ENCODE measurements around the gene HNRNPA2B1. TPM values are rescaled to one million over a fixed set of nuclear protein-coding genes. Genes with fewer than 3 reads are reported as not detected.
A peak's percentile ranks its signal among the peaks of the same experiment; 100 is the strongest.

Gene HNRNPA2B1
- 151 and 216 TPM in 2 replicates for total RNA-seq (2014; rRNA removed; shearing (Covaris generic); ENCODE audit: low replicate concordance)

- no peaks in the 10 kb centered on the region for H3K9me3 ChIP-seq
- H3K4me3 ChIP-seq: peak within 1 kb of the TSS; percentile 99
- peak; percentile 96 for DNase-seq
- no peaks in the 10 kb centered on the region for H3K27me3 ChIP-seq
- H3K36me3 ChIP-seq: peaks cover 80% of the 10 kb centered on the region
Observed at GRCh38 chr7:26200444-26201246, at the start of gene HNRNPA2B1. Gene HNRNPA2B1, minus strand, starts transcription at chr7:26200746. Its CDS starts 169 bp downstream, at chr7:26200577.

- H3K36me3 ChIP-seq: no peaks in the 10 kb centered on the region
- no peak for DNase-seq
- H3K9me3 ChIP-seq: no peaks in the 10 kb centered on the region
- H3K4me3 ChIP-seq: no peak overlapping the region
- no peaks in the 10 kb centered on the region for H3K27me3 ChIP-seq
Observed at GRCh38 chr7:26250239-26250638, 49.7 kb upstream of the HNRNPA2B1 start.

GRCh38 chr7:26245150-26245549, 44.6 kb upstream of the HNRNPA2B1 start:
- H3K36me3 ChIP-seq: no peaks in the 10 kb centered on the region
- H3K9me3 ChIP-seq: no peaks in the 10 kb centered on the region
- DNase-seq: no peak
- H3K4me3 ChIP-seq: no peak overlapping the region
- no peaks in the 10 kb centered on the region for H3K27me3 ChIP-seq

- no peaks in the 10 kb centered on the region; the same call in 1 of the 2 replicates for H3K27me3 ChIP-seq
- DNase-seq: no peak
- no peak overlapping the region for H3K4me3 ChIP-seq
- H3K9me3 ChIP-seq: no peaks in the 10 kb centered on the region
- H3K36me3 ChIP-seq: no peaks in the 10 kb centered on the region
Observed at GRCh38 chr7:26238032-26238431, 37.5 kb upstream of the HNRNPA2B1 start.

GRCh38 chr7:26237035-26237807, 36.7 kb upstream of the HNRNPA2B1 start:
- Histone ChIP-seq H3K36me3 (no peaks in the 10 kb centered on the region), H3K9me3 (no peaks in the 10 kb centered on the region), H3K4me3 (no peak overlapping the region), H3K27me3 (no peaks in the 10 kb centered on the region; the same call in 1 of the 2 replicates)
- DNase-seq: peak; percentile 39

- no peak overlapping the region for H3K4me3 ChIP-seq
- no peaks in the 10 kb centered on the region for H3K36me3 ChIP-seq
- H3K27me3 ChIP-seq: no peaks in the 10 kb centered on the region; the same call in 1 of the 2 replicates
Observed at GRCh38 chr7:26233902-26234511, 33.5 kb upstream of the HNRNPA2B1 start.

GRCh38 chr7:26227987-26228386, 27.4 kb upstream of the HNRNPA2B1 start:
- Histone ChIP-seq H3K9me3 (no peaks in the 10 kb centered on the region), H3K36me3 (no peaks in the 10 kb centered on the region), H3K4me3 (no peak overlapping the region), H3K27me3 (no peaks in the 10 kb centered on the region)
- DNase-seq: no peak

More at GRCh38 chr7:26233902-26234511, 33.5 kb upstream of the HNRNPA2B1 start:
- no peak for DNase-seq
- H3K9me3 ChIP-seq: no peaks in the 10 kb centered on the region

GRCh38 chr7:26224359-26224758, 23.8 kb upstream of the HNRNPA2B1 start:
- Histone ChIP-seq H3K9me3 (no peaks in the 10 kb centered on the region), H3K27me3 (no peaks in the 10 kb centered on the region), H3K4me3 (no peak overlapping the region), H3K36me3 (no peaks in the 10 kb centered on the region)
- no peak for DNase-seq

GRCh38 chr7:26216049-26216448, 15.5 kb upstream of the HNRNPA2B1 start:
- Histone ChIP-seq H3K4me3 (no peak overlapping the region), H3K36me3 (peaks cover 24% of the 10 kb centered on the region), H3K9me3 (no peaks in the 10 kb centered on the region), H3K27me3 (no peaks in the 10 kb centered on the region)
- DNase-seq: no peak

GRCh38 chr7:26213807-26214515, 13.4 kb upstream of the HNRNPA2B1 start:
- Histone ChIP-seq H3K9me3 (no peaks in the 10 kb centered on the region), H3K4me3 (no peak overlapping the region), H3K36me3 (peaks cover 45% of the 10 kb centered on the region), H3K27me3 (no peaks in the 10 kb centered on the region)
- no peak for DNase-seq

- no peak for DNase-seq
- Histone ChIP-seq H3K36me3 (peaks cover 51% of the 10 kb centered on the region), H3K9me3 (no peaks in the 10 kb centered on the region), H3K4me3 (no peak overlapping the region), H3K27me3 (no peaks in the 10 kb centered on the region)
Observed at GRCh38 chr7:26212921-26213718, 12.6 kb upstream of the HNRNPA2B1 start.

- no peak for DNase-seq
- Histone ChIP-seq H3K27me3 (no peaks in the 10 kb centered on the region), H3K36me3 (peaks cover 92% of the 10 kb centered on the region), H3K4me3 (no peak overlapping the region), H3K9me3 (no peaks in the 10 kb centered on the region)
Observed at GRCh38 chr7:26208040-26208439, 7.5 kb upstream of the HNRNPA2B1 start.

- peaks cover 80% of the 10 kb centered on the region for H3K36me3 ChIP-seq
- H3K9me3 ChIP-seq: no peaks in the 10 kb centered on the region
Observed at GRCh38 chr7:26203016-26203415, 2.5 kb upstream of the HNRNPA2B1 start.

GRCh38 chr7:26202019-26202990, 1.8 kb upstream of the HNRNPA2B1 start:
- H3K36me3 ChIP-seq: peaks cover 80% of the 10 kb centered on the region
- no peaks in the 10 kb centered on the region for H3K27me3 ChIP-seq
- H3K9me3 ChIP-seq: no peaks in the 10 kb centered on the region
- DNase-seq: peak; percentile 55
- peak overlapping the region; percentile 99 for H3K4me3 ChIP-seq

More at GRCh38 chr7:26203016-26203415, 2.5 kb upstream of the HNRNPA2B1 start:
- no peaks in the 10 kb centered on the region for H3K27me3 ChIP-seq
- peak overlapping the region; percentile 99 for H3K4me3 ChIP-seq
- no peak for DNase-seq
